Measurements from ENCODE around the gene BUD23. TPM values are rescaled to one million over a fixed set of nuclear protein-coding genes. Genes with fewer than 3 reads are reported as not detected.
A peak's percentile ranks its signal among the peaks of the same experiment; 100 is the strongest.

BUD23 gene
- total and polyA plus RNA-seq, 9 of the 15 experiments (the other 6 are each of a cell fraction or from before 2014, with no cell fraction given): 79.5 to 270 (median 150) TPM

DNA sequence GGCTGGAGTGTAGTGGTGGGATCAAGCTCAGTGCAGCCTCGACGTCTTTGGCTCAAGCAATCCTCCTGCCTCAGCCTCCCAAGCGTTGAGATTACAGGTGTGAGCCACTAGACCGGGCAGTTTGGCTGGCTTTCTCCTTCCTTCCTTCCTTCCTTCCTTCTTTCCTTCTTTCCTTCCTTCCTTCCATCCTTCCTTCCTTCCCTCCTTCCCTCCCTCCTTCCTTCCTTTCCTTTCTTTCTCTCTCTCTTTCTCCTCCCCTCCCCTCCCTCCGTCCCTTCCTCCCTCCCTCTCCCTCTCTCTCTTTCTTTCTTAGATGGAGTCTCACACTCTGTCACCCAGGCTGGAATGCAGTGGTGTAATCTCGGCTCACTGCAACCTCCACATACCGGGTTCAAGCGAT lies 23.4 kb upstream of the BUD23 start (continued):
- TF ChIP-seq HDAC1 (IDR thresholded peaks at IDR 0.05) (0 out of 4 replicates have a peak, but pooled peaks of 1 of the 2 experiments have one; percentile 44), MEIS2 (IDR thresholded peaks at IDR 0.05; ENCODE audit: partially characterized antibody) (no peak), PBX2 (CRISPR knock-in tag; IDR thresholded peaks at IDR 0.05; ENCODE audit: low read depth) (no peak), PBX2 (tag; conservative IDR thresholded peaks at IDR 0.05; ENCODE audit: low read depth) (no peak), ZKSCAN8 (CRISPR knock-in tag; IDR thresholded peaks at IDR 0.05) (no peak), OTX1 (CRISPR knock-in tag; IDR thresholded peaks at IDR 0.05) (no peak), MLX (CRISPR knock-in tag; conservative IDR thresholded peaks at IDR 0.05) (no peak), ZNF696 (CRISPR knock-in tag; conservative IDR thresholded peaks at IDR 0.05) (no peak), ARID2 (IDR thresholded peaks at IDR 0.05) (0 out of 2 replicates have a peak, but pooled peaks have one; percentile 10)
- TF ChIP-seq, protein P1, sequence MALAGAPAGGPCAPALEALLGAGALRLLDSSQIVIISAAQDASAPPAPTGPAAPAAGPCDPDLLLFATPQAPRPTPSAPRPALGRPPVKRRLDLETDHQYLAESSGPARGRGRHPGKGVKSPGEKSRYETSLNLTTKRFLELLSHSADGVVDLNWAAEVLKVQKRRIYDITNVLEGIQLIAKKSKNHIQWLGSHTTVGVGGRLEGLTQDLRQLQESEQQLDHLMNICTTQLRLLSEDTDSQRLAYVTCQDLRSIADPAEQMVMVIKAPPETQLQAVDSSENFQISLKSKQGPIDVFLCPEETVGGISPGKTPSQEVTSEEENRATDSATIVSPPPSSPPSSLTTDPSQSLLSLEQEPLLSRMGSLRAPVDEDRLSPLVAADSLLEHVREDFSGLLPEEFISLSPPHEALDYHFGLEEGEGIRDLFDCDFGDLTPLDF (CRISPR knock-in tag; IDR thresholded peaks at IDR 0.05): no peak
- TF ChIP-seq, protein P2, sequence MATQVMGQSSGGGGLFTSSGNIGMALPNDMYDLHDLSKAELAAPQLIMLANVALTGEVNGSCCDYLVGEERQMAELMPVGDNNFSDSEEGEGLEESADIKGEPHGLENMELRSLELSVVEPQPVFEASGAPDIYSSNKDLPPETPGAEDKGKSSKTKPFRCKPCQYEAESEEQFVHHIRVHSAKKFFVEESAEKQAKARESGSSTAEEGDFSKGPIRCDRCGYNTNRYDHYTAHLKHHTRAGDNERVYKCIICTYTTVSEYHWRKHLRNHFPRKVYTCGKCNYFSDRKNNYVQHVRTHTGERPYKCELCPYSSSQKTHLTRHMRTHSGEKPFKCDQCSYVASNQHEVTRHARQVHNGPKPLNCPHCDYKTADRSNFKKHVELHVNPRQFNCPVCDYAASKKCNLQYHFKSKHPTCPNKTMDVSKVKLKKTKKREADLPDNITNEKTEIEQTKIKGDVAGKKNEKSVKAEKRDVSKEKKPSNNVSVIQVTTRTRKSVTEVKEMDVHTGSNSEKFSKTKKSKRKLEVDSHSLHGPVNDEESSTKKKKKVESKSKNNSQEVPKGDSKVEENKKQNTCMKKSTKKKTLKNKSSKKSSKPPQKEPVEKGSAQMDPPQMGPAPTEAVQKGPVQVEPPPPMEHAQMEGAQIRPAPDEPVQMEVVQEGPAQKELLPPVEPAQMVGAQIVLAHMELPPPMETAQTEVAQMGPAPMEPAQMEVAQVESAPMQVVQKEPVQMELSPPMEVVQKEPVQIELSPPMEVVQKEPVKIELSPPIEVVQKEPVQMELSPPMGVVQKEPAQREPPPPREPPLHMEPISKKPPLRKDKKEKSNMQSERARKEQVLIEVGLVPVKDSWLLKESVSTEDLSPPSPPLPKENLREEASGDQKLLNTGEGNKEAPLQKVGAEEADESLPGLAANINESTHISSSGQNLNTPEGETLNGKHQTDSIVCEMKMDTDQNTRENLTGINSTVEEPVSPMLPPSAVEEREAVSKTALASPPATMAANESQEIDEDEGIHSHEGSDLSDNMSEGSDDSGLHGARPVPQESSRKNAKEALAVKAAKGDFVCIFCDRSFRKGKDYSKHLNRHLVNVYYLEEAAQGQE (IDR thresholded peaks at IDR 0.05; ENCODE audit: borderline replicate concordance): no peak
- TF ChIP-seq, protein P2 (CRISPR knock-in tag; IDR thresholded peaks at IDR 0.05; ENCODE audit: low read depth): no peak
- TF ChIP-seq, protein P3, sequence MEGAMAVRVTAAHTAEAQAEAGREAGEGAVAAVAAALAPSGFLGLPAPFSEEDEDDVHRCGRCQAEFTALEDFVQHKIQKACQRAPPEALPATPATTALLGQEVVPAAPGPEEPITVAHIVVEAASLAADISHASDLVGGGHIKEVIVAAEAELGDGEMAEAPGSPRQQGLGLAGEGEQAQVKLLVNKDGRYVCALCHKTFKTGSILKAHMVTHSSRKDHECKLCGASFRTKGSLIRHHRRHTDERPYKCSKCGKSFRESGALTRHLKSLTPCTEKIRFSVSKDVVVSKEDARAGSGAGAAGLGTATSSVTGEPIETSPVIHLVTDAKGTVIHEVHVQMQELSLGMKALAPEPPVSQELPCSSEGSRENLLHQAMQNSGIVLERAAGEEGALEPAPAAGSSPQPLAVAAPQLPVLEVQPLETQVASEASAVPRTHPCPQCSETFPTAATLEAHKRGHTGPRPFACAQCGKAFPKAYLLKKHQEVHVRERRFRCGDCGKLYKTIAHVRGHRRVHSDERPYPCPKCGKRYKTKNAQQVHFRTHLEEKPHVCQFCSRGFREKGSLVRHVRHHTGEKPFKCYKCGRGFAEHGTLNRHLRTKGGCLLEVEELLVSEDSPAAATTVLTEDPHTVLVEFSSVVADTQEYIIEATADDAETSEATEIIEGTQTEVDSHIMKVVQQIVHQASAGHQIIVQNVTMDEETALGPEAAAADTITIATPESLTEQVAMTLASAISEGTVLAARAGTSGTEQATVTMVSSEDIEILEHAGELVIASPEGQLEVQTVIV (CRISPR knock-in tag; IDR thresholded peaks at IDR 0.05; ENCODE audit: borderline replicate concordance): no peak
